Measurements from ENCODE around the gene TMBIM6. TPM values are rescaled to one million over a fixed set of nuclear protein-coding genes. Genes with fewer than 3 reads are reported as not detected.
"Not testable (repeated sequence)": the region's sequence is repeated elsewhere in the genome, so short reads cannot be mapped to it uniquely, and the experiment has no call there.

Gene TMBIM6
- total and polyA plus RNA-seq, 10 donors: 100 to 437 (median 375) TPM

GRCh38 chr12:49767333-49767732, 26.0 kb downstream of the TMBIM6 start:
- 73 to 90% (median 82%) methylated on average over 4 of the region's 4 CpGs for WGBS, 5 donors
- Histone ChIP-seq H3K4me3 (no peak overlapping the region), H3K27ac (no peak overlapping the region), H3K27me3 (replicated peaks in 1 of 7) (no peaks in the 10 kb centered on the region), H3K36me3 (peaks cover 0 to 38% (median 29%) of the 10 kb centered on the region in 6 donors), H3K4me1 (peaks cover 9 to 30% (median 22%) of the 10 kb centered on the region in 6 donors), H3K9me3 (no peaks in the 10 kb centered on the region)
- no peak for DNase-seq
- intact Hi-C loops (cut with DNase I; ENCODE audit: low total_unique reads): no loop called here
- TF ChIP-seq POLR2AphosphoS5 (IDR thresholded peaks at IDR 0.05) (no peak), POLR2A (IDR thresholded peaks at IDR 0.05) (no peak), CTCF (IDR thresholded peaks at IDR 0.05 in 8 of 11, conservative IDR thresholded peaks at IDR 0.05 in 3 of 11) (no peak)

DNA sequence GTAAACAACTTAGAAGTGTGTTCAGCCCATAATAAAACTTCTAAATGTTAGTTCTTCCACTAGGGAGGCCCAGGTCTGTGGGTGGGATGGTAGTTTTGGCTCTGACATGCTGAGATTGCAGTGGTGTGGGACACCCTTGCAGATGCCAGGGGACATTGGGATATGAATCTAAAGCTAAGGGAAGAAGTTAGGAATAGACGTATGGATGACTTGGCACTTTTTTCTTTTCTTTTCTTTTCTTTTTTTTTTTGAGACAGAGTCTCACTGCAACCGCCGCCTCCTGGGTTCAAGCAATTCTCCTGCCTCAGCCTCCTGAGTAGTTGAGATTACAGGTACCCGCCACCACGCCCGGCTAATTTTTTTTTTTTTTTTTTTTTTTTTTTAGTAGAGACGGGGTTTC, 31.7 kb downstream of the TMBIM6 start:
- H3K9me3 ChIP-seq, H3K27ac ChIP-seq, H3K36me3 ChIP-seq, DNase-seq, H3K4me3 ChIP-seq: not testable (repeated sequence)
- peaks cover 0 to 17% (median 11%) of the 10 kb centered on the region in 6 donors for H3K4me1 ChIP-seq
- WGBS, 5 donors: 82 to 91% (median 88%) methylated on average over 5 to 7 of the region's 7 CpGs
- H3K27me3 ChIP-seq (replicated peaks in 1 of 7): peaks cover 0 to 14% (median 0%) of the 10 kb centered on the region in 7 donors
- intact Hi-C loops (cut with DNase I; ENCODE audit: low total_unique reads): loop anchor here (10.0 kb wide), 1 partner anchor 282 kb away; the partner anchor contains the start of gene ASIC1

DNA sequence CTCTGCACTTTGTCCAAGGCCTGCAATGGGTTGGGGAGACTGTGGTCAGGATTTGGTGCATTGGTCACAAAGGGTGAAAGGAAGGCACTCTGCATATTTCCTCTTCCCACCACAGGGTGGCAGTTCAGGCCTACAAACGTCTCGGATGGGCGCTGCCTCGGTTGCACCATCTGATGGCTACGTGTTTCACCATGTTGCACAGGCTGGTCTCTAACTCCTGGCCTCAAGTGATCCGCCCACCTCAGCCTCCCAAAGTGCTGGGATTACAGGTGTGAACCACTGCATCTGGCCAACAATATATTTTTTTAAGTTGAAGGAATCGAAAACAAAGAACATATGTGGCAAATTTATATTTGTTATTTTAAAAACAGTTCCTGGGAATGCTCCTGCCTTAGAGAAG, 35.1 kb downstream of the TMBIM6 start:
- Histone ChIP-seq H3K27ac (no peak overlapping the region), H3K9me3 (peaks cover 0 to 3% (median 0%) of the 10 kb centered on the region in 8 donors), H3K27me3 (replicated peaks in 1 of 7) (peaks cover 0 to 48% (median 10%) of the 10 kb centered on the region in 7 donors), H3K4me3 (peak overlapping the region in 1 of 8 donors; percentile 4), H3K36me3 (no peaks in the 10 kb centered on the region), H3K4me1 (peaks cover 0 to 22% (median 13%) of the 10 kb centered on the region in 6 donors)
- TF ChIP-seq POLR2AphosphoS5 (IDR thresholded peaks at IDR 0.05) (peak in 1 of 3 donors; percentile 41), POLR2A (IDR thresholded peaks at IDR 0.05) (no peak), CTCF (IDR thresholded peaks at IDR 0.05 in 8 of 11, conservative IDR thresholded peaks at IDR 0.05 in 3 of 11) (peak; percentile 49 to 87 (median 73))
- 14 to 25% (median 18%) methylated on average over 7 of the region's 7 CpGs for WGBS, 5 donors
- intact Hi-C loops (cut with DNase I; ENCODE audit: low total_unique reads): loop anchor here (5.0 to 10.0 kb wide), 2 partner anchors 66 to 278 kb away; partner anchors contain the start of genes ASIC1 and BCDIN3D
- DNase-seq: peak; percentile 83

DNA sequence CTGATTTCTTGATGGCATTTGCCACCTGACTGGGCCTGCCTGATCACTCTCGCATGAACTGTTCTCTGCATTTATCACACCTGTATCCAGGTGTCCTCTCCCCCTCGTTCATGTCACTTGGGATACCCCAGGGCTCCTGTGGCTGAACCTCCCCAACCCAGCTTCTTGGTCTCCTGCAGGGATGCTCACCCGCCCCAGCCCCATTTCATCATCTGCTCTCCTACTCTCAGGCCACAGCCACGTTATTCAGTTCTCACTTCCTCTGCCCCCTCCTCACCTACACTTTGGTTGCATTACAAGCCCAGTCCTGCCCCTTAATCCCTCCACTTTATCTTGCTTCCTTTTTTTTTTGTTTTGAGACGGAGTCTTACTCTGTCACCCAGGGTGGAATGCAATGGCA, 35.5 kb downstream of the TMBIM6 start:
- 57 to 69% (median 67%) methylated on average over 5 of the region's 5 CpGs for WGBS, 5 donors
- Histone ChIP-seq H3K36me3 (no peaks in the 10 kb centered on the region), H3K4me1 (peaks cover 0 to 22% (median 13%) of the 10 kb centered on the region in 6 donors), H3K4me3 (no peak overlapping the region), H3K27me3 (replicated peaks in 1 of 7) (peaks cover 0 to 52% (median 10%) of the 10 kb centered on the region in 7 donors), H3K9me3 (peaks cover 0 to 3% (median 0%) of the 10 kb centered on the region in 8 donors), H3K27ac (no peak overlapping the region)
- DNase-seq: no peak
- intact Hi-C loops (cut with DNase I; ENCODE audit: low total_unique reads): loop anchor here (5.0 to 10.0 kb wide), 2 partner anchors 65 to 278 kb away; partner anchors contain the start of genes ASIC1 and BCDIN3D
- TF ChIP-seq CTCF (IDR thresholded peaks at IDR 0.05 in 8 of 11, conservative IDR thresholded peaks at IDR 0.05 in 3 of 11) (no peak), POLR2A (IDR thresholded peaks at IDR 0.05) (no peak), POLR2AphosphoS5 (IDR thresholded peaks at IDR 0.05) (no peak)
